HepG2 (cell line): Measurements from ENCODE around the gene ACTR3.

Source experiments
- BRCA1 ChIP-seq: sonication (generic); formaldehyde crosslinking; IDR thresholded peaks from 2 replicates; pipeline ENCODE4 v1.4.0; 2020; ENCODE audit warnings: missing genetic modification reagents
- DMAP1 ChIP-seq: IDR thresholded peaks from 2 replicates; pipeline ENCODE4 v1.6.1; 2016
- FOXA3 ChIP-seq: IDR thresholded peaks from 2 replicates; pipeline ENCODE4 v1.6.1; 2016; ENCODE audit warnings: missing genetic modification reagents, missing compliant biosample characterization
- HNF4A ChIP-seq: sonication (generic); formaldehyde crosslinking; IDR thresholded peaks from 2 replicates; pipeline ENCODE4 v1.4.0; 2020; ENCODE audit warnings: missing genetic modification reagents
- SRF ChIP-seq: IDR thresholded peaks from 2 replicates; pipeline ENCODE4 v1.6.1; 2011; ENCODE audit warnings: mild to moderate bottlenecking, low read depth, low read length, moderate library complexity
- SRY ChIP-seq: sonication (generic); formaldehyde crosslinking; IDR thresholded peaks from 2 replicates; pipeline ENCODE4 v1.8.0; 2022; ENCODE audit warnings: mild to moderate bottlenecking, missing genetic modification reagents
- TAF1 ChIP-seq: sonication (generic); formaldehyde crosslinking; IDR thresholded peaks from 2 replicates; pipeline ENCODE4 v1.4.0; 2020; ENCODE audit warnings: missing genetic modification reagents
- U2AF1 ChIP-seq: fragments of 200-400 bp; formaldehyde crosslinking; optimal IDR thresholded peaks from 2 replicates; pipeline ENCODE3; 2017; ENCODE audit warnings: mild to moderate bottlenecking, low read depth, low read length
- ZZZ3 ChIP-seq: sonication (generic); formaldehyde crosslinking; IDR thresholded peaks from 2 replicates; pipeline ENCODE4 v1.4.0; 2020; ENCODE audit warnings: missing genetic modification reagents, mild to moderate bottlenecking, borderline replicate concordance
- TF ChIP-seq, protein P1 (sequence below): sonication (generic); formaldehyde crosslinking; IDR thresholded peaks from 2 replicates; pipeline ENCODE4 v1.5.0; 2020; ENCODE audit warnings: mild to moderate bottlenecking, missing genetic modification reagents, moderate library complexity

DNA sequence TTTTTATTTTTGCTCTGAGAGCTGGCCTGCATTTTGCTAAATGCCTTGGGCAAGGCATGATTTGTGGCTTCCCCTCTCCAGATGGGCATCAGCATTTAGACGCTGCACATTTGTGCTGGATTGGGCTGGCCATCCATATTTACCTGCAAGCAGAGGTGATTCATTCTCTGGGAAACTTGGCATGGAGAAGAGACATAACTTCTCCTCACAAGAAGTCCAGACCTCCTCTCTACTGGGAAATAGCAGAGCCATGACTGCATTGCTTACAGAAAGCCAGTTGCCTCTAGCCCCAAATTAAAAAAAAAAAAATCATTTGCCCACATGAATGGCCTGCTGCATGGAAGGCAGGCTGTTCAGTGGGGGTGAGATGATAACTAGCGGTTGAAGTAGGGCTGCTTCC, 120.1 kb downstream of the ACTR3 start:
- no peak for TF ChIP-seq U2AF1
- no peak for TF ChIP-seq TAF1
- TF ChIP-seq SRF: no peak
- TF ChIP-seq FOXA3: no peak
- TF ChIP-seq SRY (CRISPR knock-in tag): no peak
- TF ChIP-seq BRCA1 (CRISPR knock-in tag): no peak
- TF ChIP-seq, protein P1, sequence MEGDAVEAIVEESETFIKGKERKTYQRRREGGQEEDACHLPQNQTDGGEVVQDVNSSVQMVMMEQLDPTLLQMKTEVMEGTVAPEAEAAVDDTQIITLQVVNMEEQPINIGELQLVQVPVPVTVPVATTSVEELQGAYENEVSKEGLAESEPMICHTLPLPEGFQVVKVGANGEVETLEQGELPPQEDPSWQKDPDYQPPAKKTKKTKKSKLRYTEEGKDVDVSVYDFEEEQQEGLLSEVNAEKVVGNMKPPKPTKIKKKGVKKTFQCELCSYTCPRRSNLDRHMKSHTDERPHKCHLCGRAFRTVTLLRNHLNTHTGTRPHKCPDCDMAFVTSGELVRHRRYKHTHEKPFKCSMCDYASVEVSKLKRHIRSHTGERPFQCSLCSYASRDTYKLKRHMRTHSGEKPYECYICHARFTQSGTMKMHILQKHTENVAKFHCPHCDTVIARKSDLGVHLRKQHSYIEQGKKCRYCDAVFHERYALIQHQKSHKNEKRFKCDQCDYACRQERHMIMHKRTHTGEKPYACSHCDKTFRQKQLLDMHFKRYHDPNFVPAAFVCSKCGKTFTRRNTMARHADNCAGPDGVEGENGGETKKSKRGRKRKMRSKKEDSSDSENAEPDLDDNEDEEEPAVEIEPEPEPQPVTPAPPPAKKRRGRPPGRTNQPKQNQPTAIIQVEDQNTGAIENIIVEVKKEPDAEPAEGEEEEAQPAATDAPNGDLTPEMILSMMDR (CRISPR knock-in tag): no peak
- TF ChIP-seq DMAP1: no peak
- no peak for TF ChIP-seq HNF4A
- no peak for TF ChIP-seq ZZZ3 (CRISPR knock-in tag)
